HL-60/S4 (cell line): ENCODE results near the gene GOLIM4.

Source experiments
- in situ Hi-C: fragments of 300-500 bp; cut with MboI; formaldehyde crosslinking; loops from 2 replicates; pipeline ENCODE4 v1.14.3; 2022; ENCODE audit warnings: low sequenced_read_pairs

GOLIM4 gene

DNA sequence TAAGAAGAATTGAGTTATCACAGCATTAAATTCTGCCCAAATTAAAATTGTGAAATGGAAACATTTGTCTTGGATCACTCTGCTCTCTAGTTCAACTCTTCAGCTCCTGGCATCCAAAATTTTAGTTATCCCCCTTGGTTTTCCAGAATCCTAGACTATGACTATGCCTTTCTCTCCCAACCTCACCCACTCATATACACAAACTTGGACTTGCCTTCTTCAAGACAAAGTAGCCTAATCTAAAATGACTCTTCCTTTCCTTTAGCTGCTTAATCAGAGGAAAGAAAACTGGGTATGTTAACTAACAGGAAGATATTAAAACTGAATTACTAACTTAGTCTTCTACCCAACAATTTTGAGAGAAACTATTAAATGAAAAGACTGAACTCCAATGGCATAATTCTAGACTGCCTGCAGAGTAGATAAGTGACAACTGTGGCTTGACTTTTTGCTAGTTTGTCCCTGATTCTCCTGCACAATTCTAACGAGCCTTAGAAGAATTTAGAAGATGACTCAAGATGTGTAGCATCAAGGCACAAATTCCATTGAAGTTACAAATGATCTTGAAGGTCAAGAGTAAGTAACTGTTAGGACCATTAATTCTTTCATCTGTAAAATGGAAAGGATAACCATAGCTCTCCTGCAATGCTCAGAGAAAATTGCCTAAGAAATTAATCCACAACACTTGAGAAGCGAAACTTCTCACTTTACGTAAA, 5.2 kb upstream of the GOLIM4 start:
- in situ Hi-C loops = no loop called here

DNA sequence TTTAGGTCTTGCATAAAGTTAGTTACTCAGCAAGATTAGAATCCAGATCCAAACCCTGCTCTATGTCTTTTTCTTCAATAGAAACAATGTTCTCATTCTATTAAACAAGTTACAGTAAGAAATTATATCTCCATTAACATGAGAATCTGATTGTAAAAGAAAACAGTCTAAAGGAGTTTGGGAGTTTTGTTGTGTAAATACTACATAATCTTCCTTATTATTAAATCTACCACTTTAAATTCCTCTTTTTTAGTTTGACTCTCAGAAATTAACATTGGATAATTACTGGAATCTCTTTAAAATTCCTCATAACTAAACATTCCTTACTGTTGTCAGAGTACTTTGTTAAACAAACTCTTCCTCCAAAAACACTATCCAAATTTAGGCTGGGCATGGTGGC, 1.7 kb upstream of the GOLIM4 start:
- in situ Hi-C loops = no loop called here

DNA sequence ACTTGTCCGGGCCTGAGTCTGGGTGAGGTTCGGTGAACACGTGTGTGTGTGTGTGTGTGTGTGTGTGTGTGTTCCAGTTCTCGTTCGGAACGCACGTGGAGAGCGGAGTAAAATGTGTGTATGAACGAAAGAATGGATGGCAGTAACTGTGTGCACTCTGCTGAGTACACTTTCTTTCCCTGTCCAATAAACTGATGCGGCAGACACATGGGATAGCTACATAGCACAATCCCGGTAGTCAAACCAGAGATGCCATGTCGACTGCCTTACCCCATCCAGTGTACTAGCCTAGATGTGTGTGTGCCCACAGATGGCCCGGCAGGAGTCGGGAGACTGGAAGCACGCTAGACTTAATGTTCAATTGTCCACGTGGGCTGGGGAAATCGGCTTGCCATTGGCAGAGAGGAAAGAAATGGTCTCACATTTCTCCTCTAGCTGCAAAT, 507 bp upstream of the GOLIM4 start:
- in situ Hi-C loops = no loop called here

DNA sequence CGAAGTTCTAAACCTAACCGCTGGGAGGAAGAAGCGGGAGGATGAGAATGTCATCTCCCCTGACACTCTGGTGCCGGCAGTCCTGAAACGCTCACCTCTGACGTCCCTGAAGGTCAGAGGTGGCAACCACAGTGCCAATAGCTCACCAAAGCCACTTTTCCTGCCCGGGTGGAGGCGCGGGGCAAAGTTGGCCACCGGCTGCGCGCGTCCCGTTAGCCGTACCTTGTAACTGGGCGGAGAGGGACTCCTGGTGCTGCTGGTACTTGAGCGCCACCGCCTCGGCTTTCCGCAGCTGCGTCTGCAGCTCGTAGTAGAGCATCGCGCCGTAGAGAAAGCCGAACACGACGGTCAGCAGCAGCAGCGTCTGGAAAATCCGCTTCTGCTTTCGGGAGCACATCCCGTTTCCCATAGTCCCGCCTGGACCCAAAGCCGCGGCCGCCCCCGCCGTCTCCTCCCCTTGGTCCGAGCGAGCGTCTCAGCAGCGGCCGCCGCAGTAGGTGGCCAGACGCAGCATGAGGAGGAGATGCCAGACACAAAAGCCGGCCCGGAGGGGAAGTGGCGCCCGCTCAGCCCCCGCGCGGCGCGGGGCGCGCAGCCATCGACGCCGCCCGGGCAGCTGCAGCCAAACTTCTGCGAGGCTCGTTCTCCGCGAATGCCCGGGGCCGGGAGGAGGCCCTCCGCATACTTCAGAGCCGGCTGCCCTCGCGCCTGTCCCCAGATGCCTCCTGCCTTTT, 680 bp downstream of the GOLIM4 start:
- in situ Hi-C loops = no loop called here

DNA sequence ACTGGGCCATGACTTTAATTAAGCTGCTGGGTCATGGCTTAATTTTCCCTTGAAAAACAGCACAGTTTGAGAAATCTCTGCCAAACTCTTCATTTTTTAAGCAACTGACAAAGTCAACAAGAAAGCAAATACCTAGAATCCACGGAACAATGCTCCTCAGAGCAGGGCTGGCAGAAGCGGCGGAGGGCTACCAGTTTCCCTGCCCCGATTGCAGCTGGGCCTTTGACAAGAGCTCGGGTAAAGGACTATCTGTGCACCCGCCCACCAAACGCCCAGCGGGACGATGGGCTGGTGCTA, 1.2 kb downstream of the GOLIM4 start:
- in situ Hi-C loops = no loop called here

DNA sequence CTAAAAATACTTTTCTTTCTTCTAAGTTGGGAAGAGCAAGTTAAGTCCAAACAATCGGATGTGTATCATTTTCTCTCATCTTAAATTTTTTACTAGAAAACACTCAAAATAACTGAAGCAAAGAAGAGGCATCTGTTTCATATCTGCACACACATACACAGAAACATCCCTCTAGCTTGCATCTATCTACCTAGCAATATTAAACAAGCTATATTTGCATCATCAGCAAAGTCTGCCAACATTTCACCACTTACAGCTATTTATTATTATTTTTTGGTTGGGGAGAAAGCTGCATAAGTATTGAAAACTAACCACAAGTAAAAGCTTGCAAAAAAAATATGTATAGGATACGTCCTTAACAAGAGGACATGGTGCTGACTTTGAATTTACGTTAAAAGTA, 1.9 kb downstream of the GOLIM4 start:
- in situ Hi-C loops = no loop called here

DNA sequence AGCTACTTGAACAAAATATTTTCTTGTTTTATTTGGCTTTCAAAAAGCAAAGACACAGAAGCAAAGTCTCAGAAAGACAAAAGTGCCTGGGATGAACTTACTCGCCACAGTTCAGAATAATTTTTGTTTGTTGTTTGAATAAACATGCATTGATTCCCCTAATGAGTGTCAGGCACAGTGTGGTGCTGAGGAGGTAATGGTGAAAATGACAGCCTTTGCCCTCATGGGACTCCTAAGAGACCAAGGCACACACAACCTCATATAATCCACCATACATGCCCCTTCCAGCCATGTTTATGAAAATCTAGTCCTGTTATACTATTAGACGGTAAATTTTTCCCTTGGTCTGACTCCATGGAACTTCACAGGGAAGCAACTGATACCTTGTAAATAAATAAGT, 2.5 kb downstream of the GOLIM4 start:
- in situ Hi-C loops = no loop called here

DNA sequence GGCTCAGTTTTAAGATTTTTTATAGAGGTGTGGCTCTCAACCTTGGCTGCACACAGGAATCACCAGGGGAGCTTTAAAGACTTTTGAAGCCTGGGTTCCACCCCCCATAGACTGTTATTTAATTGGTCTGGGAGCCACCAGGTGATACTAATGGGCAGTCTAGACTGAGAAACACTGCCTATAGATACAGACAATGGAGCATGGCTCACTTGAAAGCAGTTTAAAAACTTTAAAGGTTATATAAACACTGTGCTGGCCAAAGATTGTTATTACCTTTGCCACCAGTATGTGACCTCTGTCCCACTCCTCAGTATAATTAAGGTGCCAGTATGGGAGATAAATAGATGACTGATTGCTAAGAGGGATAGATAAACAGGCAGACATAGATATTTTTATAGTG, 3.8 kb downstream of the GOLIM4 start:
- in situ Hi-C loops = no loop called here

DNA sequence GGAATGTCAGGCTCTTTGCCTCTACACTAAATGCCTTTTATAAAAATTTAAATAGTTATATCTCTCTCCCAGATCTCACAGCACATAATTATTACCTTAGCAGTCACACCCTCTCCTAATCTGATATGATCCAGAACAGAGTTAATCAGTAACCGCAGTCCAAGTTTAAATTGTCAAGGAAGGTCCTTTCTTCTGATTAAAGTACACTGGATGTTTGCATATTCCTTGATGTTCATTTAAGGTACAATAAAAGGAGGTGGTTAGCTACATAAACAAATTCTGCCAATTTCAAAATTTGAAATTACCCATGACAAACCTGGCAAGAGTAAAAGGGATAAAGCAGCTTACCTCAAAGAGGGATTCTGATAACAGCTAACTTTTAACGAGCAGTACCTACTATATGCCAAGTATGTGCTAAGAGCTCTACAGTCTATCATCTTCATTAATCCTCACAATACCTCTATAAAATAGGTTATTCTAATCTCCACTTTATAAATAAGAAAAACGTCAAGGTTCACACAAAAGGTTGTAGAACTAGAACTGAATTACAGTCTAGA, 4.3 kb downstream of the GOLIM4 start:
- in situ Hi-C loops = no loop called here

DNA sequence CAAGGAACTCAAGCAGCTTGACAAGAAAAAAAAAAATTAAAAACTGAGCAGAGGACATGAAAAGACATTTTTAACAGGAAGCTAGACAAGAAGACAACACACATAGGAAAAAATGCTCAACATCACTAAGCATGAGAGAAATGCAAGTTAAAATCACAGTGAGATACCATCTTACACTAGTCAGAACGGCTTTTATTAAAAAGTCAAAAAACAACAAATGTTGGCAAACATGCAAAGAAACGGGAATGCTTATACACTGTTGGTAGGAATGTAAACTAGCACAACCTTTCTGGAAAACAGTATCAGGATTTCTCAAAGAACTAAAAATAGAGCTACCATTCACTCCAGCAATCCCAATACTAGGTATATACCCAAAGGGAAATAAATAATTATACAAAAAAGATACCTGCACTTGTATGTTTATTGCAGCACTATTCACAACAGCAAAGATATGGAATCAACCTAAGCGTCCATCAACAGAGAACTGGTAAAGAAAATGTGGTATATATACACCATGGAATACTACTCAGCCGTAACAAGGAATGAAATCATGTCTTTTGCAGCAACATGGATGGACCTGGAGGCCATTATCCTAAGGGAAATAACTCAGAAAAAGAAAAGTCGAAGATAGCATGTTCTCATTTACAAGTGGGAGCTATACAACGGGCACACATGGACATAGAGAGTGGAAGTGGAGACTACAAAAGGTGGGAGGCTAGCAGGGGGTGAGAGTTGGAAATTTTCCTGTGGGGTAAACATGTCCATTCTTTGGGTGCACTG, 5.2 kb downstream of the GOLIM4 start:
- in situ Hi-C loops = no loop called here

DNA sequence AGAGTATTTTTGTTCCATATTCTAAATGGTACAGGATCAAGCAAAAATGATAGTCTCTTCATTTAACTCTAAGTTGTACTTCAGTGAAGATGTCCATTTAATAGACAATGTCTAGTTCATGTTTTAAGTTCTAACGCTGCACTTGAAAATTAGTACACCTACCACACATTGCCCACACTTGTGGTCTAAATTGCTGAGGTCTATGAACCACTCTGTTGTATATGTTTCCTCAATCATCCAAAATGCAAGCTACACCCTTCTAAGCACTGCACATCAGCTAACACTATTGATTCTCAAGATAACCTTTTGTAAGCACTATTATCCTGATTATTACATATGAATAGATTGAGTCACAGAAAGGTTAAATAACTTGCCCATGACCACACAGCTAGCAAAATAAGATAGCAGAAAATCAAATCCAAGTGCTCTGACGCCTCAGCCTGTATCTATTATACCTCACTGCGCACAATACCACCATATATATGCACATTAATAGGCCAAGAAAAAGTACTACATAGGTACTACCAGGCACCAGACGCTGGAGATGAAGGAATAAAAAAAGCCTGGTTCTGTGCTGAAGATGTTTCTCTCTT, 6.4 kb downstream of the GOLIM4 start:
- in situ Hi-C loops = no loop called here

DNA sequence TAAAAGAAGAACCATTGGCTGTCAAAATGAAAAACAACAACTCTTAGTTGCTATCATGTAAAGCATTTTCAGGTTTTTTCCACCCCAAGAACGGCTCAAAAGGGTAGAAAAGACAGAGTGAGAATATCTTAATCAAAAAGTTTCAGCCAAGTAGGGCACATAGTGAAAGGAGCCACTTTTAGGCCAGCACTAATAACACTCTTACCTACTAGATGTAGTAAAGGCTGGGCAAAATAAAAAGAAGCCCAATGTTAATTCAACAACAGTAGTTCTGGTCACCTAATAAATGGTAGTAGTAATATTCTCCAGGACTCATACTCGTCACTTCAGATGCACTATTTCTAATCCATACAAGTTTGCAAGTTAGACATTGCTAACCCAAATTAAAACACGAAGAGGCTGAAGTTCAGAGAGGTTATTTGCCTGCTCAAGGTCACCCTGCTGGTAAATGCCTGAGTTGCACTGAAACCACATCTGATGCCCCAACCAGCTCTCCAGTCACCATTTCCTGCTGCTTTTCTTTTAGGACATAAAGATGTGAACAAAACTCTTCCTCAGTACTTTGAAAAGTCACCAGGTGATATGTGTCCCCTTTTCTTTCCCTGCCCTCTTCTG, 7.5 kb downstream of the GOLIM4 start:
- in situ Hi-C loops = no loop called here

DNA sequence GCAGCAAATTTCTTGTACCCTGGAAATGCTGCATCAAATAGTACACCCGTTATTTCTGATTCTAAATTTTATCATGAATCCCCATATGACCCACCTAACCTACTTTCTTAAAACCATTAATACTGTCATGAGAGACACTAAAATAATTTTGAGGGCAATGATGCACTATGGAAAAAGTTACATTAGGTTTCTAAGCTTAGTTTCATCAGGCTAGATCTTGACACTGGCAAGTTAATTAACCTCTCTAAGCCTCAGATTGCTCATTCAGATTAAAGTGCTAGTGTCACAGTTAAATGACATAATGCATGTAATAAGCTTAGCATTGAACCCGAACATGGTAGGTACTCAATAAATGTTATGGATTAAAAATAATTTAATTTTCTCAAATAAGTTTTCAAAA, 8.2 kb downstream of the GOLIM4 start:
- in situ Hi-C loops = no loop called here

DNA sequence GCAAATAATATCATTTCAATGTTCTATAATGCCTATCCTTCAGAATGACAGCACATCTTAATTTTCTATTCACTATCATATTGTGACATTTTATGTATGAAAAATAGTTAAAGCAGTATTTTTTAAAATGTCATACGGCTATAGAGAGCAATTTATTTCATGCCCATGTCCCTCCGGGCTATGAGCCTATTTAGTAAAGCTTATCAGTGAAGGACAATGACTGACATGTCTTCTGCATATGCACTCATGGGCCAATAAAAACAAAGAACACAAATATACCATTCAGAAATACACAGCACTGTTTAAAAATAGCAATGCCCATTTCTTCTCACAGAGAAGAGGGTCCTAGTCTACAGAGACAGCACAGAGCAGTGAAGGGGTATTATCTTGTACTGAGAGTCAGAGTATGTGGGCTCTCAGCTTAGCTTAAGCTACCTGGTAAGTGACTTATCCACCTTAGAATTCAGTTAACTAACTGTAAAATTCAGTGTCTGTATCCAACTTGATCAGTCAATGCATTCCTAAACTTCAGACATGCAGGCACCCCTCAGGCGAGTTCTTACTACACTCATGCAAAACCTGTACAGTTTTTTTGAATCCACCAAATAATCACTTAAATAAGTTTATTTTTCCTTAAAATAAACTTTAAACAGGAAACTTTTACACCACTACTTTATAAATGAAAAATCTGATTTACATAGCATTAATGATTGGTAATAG, 9.0 kb downstream of the GOLIM4 start:
- in situ Hi-C loops = no loop called here

DNA sequence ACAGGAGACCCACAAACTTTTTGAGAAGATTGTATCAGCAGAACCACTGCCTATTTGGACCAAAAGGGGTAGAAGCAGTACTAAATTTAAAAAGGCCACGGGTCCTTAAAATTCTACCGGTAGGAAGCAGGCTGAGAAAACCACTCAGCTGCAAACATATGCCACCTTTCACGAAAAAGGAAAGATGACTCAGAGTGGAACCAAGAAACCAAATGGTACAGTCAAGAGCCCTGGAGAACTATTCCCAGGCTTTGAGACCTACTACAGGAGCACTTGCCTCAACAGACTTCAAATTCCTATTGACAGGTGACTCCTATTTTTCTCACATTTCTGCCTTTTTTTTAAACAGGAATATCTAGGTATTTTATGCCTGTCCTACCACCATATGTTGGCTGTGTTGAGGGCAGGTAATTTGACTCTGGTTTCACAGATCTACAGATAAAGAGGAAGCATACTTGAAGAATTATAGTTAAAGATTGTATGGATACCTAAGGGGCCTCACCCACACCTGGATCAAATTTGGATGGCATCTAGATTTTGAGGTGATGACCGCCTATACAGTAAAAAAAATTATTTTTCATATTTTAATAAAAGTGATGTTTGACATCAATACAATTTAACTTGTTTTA, 10.1 kb downstream of the GOLIM4 start:
- in situ Hi-C loops = no loop called here

DNA sequence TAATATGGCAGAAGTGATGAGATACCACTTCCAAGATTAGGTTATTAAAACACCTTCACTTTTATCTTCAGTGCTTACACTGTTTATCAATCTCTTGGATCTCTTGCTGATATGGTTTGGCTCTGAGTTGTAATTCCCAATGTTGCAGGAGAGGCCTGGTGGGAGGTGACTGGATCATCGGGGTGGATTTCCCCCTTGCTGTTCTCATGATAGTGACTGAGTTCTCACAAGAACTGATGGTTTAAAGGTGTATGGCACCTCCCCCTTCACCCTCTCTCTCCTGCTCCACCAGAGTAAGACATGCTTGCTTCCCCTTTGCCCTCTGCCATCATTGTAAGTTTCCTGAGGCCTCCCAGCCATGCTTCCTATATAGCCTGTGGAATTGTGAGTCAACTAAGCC, 11.8 kb downstream of the GOLIM4 start:
- in situ Hi-C loops = no loop called here

DNA sequence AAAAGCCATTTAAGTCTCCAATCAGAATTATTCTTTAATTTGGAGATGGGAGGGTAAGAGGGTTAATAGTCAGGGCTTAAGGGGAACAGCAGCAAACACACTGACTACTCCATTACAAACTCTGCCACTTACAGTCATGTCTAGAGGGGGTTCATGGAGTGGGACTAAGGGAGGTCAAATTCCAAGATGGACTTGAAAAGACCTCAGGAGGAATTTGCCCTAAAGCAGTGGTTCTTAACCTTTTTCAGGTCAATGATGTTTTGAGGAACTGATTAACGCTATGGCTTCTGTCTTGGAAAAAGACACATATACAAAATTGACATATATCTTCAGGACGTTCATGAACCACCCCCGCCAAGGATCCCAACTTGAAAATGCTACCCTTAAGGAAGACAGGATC, 13.9 kb downstream of the GOLIM4 start:
- in situ Hi-C loops = no loop called here

DNA sequence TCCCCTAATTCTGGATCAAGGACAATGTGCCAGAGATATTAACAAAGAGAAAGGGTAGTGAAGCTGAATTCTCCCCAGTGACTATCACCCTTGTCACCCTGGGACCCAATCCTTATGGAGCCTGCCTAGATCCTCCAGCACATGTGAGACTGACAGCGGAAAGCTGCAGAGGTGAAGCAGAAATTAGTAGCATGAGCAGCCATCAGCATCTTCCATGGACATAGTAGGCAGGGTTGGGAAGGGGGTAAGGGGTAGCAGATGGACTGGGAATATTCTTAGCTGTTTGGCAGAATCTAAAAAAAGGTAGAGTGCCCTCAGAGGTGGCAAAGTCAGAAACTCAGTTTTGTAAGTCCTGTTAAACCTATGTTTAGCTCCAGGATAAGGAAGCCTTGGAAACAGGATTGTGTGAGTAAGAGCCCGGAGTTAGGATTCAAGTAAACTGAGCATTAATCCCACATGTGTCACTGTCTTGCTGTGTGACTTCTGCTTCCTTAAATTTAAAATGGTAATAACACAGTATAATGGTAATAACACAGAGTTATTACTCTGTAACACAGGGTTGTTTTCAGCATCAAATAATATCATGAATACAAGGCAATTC, 14.5 kb downstream of the GOLIM4 start:
- in situ Hi-C loops = no loop called here

DNA sequence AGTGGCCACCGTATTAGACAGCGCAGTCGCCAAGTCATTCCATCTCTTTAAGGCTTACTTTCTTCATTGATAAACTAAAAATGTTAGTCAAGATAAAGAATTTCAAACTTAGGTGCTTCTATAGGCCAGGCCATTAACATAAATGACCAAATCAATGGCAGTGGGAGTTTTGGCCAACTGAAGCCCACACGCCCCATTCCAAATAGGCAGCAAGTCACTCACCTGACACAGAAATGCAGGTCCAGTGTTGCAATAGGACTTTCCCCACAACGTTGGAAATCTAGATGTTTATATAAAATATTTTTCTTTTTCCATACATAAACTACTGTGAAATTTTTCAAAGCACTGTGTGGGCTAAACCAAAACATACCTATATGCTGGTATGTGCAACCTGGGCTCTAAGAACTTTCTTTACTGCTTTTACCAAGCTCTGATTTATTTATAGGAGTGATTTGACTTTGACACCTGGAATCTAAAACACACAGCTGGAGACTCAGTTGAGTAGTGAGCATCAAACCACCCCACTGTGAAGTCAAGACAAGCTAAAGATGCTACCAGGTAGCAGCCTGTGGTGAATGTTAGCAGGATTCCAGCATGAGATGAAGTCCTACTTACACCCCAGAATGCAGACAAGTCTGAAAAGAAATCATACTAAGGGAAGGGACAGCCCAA, 15.1 kb downstream of the GOLIM4 start:
- in situ Hi-C loops = no loop called here
